ENCODE data around the gene HACD2. TPM values are rescaled to one million over a fixed set of nuclear protein-coding genes. Genes with fewer than 3 reads are reported as not detected.

HACD2 gene
- polyA plus RNA-seq, 1 of the 3 experiments (the other 2 are of a cell fraction): 13.8 TPM

DNA sequence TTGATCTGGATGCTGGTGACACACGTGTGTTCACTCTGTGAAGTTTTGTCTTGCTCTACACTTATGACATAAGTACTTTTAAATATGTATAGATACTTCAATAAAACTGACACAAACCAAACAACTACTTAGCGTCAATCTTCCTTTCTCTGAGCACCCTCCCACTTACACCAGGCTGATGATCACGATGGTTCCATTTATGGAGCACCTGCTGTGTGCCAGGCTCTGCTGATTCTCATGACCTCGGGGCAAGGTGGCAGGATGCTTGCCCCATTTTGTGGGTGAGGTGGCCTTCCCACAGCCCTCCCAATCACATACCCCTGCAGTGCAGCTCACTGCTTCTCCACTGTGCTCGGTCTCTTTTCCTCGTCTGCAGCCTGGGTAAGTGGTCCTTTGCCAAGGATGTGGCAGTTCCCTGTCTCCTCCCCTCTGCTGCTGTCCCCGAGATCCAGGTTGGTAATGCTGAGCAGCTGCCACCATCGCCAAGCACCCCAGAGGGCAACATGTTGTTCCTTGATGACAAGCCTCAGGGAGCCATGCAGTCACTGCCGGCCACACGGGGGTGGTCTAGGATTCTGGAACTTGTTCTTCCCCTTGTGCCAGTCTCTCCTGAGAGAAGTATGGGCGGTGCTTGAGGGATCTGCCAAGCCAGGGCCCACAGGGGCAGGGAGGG, 115.4 kb downstream of the HACD2 start:
- H2AFZ ChIP-seq (ENCODE audit: low read depth): no peak overlapping the region
- no peaks in the 10 kb centered on the region for H3K9me3 ChIP-seq
- no peaks in the 10 kb centered on the region for H4K20me1 ChIP-seq (ENCODE audit: insufficient read depth)
- no peaks in the 10 kb centered on the region for H3F3A ChIP-seq (replicated peaks; ENCODE audit: insufficient read depth)
- H3K36me3 ChIP-seq (replicated peaks in 1 of 2; ENCODE audit: control insufficient read depth in 1 of 2, insufficient read depth in 2 of 2, low read length in 1 of 2): no peaks in the 10 kb centered on the region
- 23% methylated on average over 5 of the region's 11 CpGs for WGBS (ENCODE audit: low lambda C conversion rate)
- TF ChIP-seq ELF1 (IDR thresholded peaks at IDR 0.05): no peak
- TF ChIP-seq GABPA (IDR thresholded peaks at IDR 0.05; ENCODE audit: low read depth): no peak
- no peak for TF ChIP-seq FOXJ3 (CRISPR knock-in tag; IDR thresholded peaks at IDR 0.05)
- TF ChIP-seq CHD2 (IDR thresholded peaks at IDR 0.05; ENCODE audit: low read length, partially characterized antibody): no peak
- TF ChIP-seq GATA2 (CRISPR knock-in tag; IDR thresholded peaks at IDR 0.05): no peak
- TF ChIP-seq, protein P1, sequence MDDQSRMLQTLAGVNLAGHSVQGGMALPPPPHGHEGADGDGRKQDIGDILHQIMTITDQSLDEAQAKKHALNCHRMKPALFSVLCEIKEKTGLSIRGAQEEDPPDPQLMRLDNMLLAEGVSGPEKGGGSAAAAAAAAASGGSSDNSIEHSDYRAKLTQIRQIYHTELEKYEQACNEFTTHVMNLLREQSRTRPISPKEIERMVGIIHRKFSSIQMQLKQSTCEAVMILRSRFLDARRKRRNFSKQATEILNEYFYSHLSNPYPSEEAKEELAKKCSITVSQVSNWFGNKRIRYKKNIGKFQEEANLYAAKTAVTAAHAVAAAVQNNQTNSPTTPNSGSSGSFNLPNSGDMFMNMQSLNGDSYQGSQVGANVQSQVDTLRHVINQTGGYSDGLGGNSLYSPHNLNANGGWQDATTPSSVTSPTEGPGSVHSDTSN (IDR thresholded peaks at IDR 0.05): no peak
- TF ChIP-seq TAF1 (IDR thresholded peaks at IDR 0.05; ENCODE audit: borderline replicate concordance, low read depth, low read length): no peak
- TF ChIP-seq RAD21 (IDR thresholded peaks at IDR 0.05; ENCODE audit: low read length): no peak
- TF ChIP-seq ZBTB33 (IDR thresholded peaks at IDR 0.05; ENCODE audit: borderline replicate concordance, low read depth): no peak
- TF ChIP-seq, protein P2, sequence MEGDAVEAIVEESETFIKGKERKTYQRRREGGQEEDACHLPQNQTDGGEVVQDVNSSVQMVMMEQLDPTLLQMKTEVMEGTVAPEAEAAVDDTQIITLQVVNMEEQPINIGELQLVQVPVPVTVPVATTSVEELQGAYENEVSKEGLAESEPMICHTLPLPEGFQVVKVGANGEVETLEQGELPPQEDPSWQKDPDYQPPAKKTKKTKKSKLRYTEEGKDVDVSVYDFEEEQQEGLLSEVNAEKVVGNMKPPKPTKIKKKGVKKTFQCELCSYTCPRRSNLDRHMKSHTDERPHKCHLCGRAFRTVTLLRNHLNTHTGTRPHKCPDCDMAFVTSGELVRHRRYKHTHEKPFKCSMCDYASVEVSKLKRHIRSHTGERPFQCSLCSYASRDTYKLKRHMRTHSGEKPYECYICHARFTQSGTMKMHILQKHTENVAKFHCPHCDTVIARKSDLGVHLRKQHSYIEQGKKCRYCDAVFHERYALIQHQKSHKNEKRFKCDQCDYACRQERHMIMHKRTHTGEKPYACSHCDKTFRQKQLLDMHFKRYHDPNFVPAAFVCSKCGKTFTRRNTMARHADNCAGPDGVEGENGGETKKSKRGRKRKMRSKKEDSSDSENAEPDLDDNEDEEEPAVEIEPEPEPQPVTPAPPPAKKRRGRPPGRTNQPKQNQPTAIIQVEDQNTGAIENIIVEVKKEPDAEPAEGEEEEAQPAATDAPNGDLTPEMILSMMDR (IDR thresholded peaks at IDR 0.05): no peak
- TF ChIP-seq FOSL2 (IDR thresholded peaks at IDR 0.05; ENCODE audit: borderline replicate concordance, low read depth): no peak
- no peak for TF ChIP-seq NFIC (IDR thresholded peaks at IDR 0.05; ENCODE audit: borderline replicate concordance)
- TF ChIP-seq, protein P3, sequence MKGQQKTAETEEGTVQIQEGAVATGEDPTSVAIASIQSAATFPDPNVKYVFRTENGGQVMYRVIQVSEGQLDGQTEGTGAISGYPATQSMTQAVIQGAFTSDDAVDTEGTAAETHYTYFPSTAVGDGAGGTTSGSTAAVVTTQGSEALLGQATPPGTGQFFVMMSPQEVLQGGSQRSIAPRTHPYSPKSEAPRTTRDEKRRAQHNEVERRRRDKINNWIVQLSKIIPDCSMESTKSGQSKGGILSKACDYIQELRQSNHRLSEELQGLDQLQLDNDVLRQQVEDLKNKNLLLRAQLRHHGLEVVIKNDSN (IDR thresholded peaks at IDR 0.05; ENCODE audit: borderline replicate concordance, low read depth): no peak
- no peaks in the 10 kb centered on the region for H3K9me2 ChIP-seq
- no peak overlapping the region for H3K27ac ChIP-seq (ENCODE audit: low read depth in 2 of 2, low read length in 1 of 2)
- no peak overlapping the region for H3K9ac ChIP-seq
- ChIA-PET POLR2A (no interaction called here), CTCF (interaction anchor here (2.0 kb wide), 1 partner anchor 21 kb away, joined by 6 read pairs; the partner anchor contains the start of gene ADCY5)
- no peaks in the 10 kb centered on the region for H3K79me2 ChIP-seq (ENCODE audit: insufficient read depth)
- no peak for DNase-seq
- no peak overlapping the region for H3K4me2 ChIP-seq
- no peak overlapping the region for H3K4me3 ChIP-seq (ENCODE audit: low read depth in 2 of 2, low read length in 1 of 2)
- no peaks in the 10 kb centered on the region for H3K4me1 ChIP-seq (ENCODE audit: control insufficient read depth in 1 of 2, insufficient read depth in 2 of 2, low read depth in 1 of 2, low read length in 1 of 2)
- peaks cover 24% of the 10 kb centered on the region for H3K27me3 ChIP-seq (ENCODE audit: insufficient read depth)

Data from SK-N-SH (cell line).